Liver (tissue), 9 donors: ENCODE data around the gene UNC5B. TPM values are rescaled to one million over a fixed set of nuclear protein-coding genes. Genes with fewer than 3 reads are reported as not detected.

Source experiments
- DNase-seq: peaks from one replicate; pipeline ENCODE4 v3.0.0-alpha.2; 2017; ENCODE audit warnings: low spot score
- H3K27ac ChIP-seq, 2 donors: one replicate each; pipeline ENCODE4 v1.7.0; 2013; ENCODE audit warnings: inconsistent platforms in 2 of 2, low read length in 2 of 2, control low read depth in 1 of 2, low read depth in 1 of 2, mild to moderate bottlenecking in 1 of 2
- H3K27me3 ChIP-seq, 4 donors: one replicate each; pipeline versions ENCODE4 v1.6.1 to v1.7.0; 2013; ENCODE audit warnings: low read length in 3 of 4, inconsistent platforms in 1 of 4, mild to moderate bottlenecking in 1 of 4, moderate library complexity in 1 of 4; ENCODE audit not compliant: control insufficient read depth in 4 of 4, insufficient read depth in 4 of 4
- H3K36me3 ChIP-seq, 4 donors: one replicate each; pipeline versions ENCODE4 v1.6.1 to v1.7.0; 2013; ENCODE audit warnings: low read length in 3 of 4, mild to moderate bottlenecking in 3 of 4, low read depth in 1 of 4, moderate library complexity in 1 of 4; ENCODE audit not compliant: control insufficient read depth in 4 of 4, insufficient read depth in 3 of 4
- H3K4me1 ChIP-seq, 4 donors: one replicate each; pipeline versions ENCODE4 v1.6.1 to v1.7.0; 2013; ENCODE audit warnings: low read length in 3 of 4, mild to moderate bottlenecking in 3 of 4, moderate library complexity in 1 of 4; ENCODE audit not compliant: control insufficient read depth in 4 of 4, insufficient read depth in 4 of 4
- H3K4me3 ChIP-seq, 3 donors: one replicate each; pipeline versions ENCODE4 v1.6.1 to v1.7.0; 2013; ENCODE audit warnings: low read length in 3 of 3, control low read depth in 1 of 3, low read depth in 1 of 3, mild to moderate bottlenecking in 1 of 3
- H3K9ac ChIP-seq, 2 donors: one replicate each; pipeline ENCODE4 v1.7.0; 2013; ENCODE audit warnings: low read length in 2 of 2, mild to moderate bottlenecking in 2 of 2, moderate library complexity in 2 of 2, control low read depth in 1 of 2, low read depth in 1 of 2
- H3K9me3 ChIP-seq, 4 donors: one replicate each; pipeline versions ENCODE4 v1.6.1 to v1.7.0; 2013; ENCODE audit warnings: low read length in 3 of 4; ENCODE audit not compliant: control insufficient read depth in 4 of 4
- EGR1 ChIP-seq, 2 donors: IDR thresholded peaks; 2 replicates each; pipeline ENCODE4 v1.6.1; 2016 to 2018; ENCODE audit warnings: antibody characterized with exemption in 2 of 2, low read depth in 2 of 2
- FOXA1 ChIP-seq: IDR thresholded peaks from 2 replicates; pipeline ENCODE4 v1.6.1; 2016; ENCODE audit warnings: antibody characterized with exemption
- FOXA2 ChIP-seq: IDR thresholded peaks from 2 replicates; pipeline ENCODE4 v1.6.1; 2016; ENCODE audit warnings: antibody characterized with exemption
- GABPA ChIP-seq, 2 donors: IDR thresholded peaks in 1 of 2; conservative IDR thresholded peaks in 1 of 2; 2 replicates each; pipeline ENCODE4 v1.6.1; 2016; ENCODE audit warnings: antibody characterized with exemption in 2 of 2, mild to moderate bottlenecking in 1 of 2, moderate library complexity in 1 of 2
- HNF4A ChIP-seq, 2 donors: conservative IDR thresholded peaks; 2 replicates each; pipeline ENCODE4 v1.6.1; 2016; ENCODE audit warnings: antibody characterized with exemption in 2 of 2, mild to moderate bottlenecking in 2 of 2
- HNF4G ChIP-seq: IDR thresholded peaks from 2 replicates; pipeline ENCODE4 v1.6.1; 2016; ENCODE audit warnings: antibody characterized with exemption
- JUND ChIP-seq, 2 donors: IDR thresholded peaks; 2 replicates each; pipeline ENCODE4 v1.6.1; 2016; ENCODE audit warnings: antibody characterized with exemption in 2 of 2
- NR2F2 ChIP-seq: IDR thresholded peaks from 2 replicates; pipeline ENCODE4 v1.6.1; 2016; ENCODE audit warnings: antibody characterized with exemption
- RAD21 ChIP-seq, 2 donors: IDR thresholded peaks; 2 replicates each; pipeline ENCODE4 v1.6.1; 2016; ENCODE audit warnings: antibody characterized with exemption in 2 of 2, mild to moderate bottlenecking in 2 of 2
- RXRA ChIP-seq, 2 donors: IDR thresholded peaks; 2 replicates each; pipeline ENCODE4 v1.6.1; 2017 to 2018; ENCODE audit warnings: antibody characterized with exemption in 2 of 2, mild to moderate bottlenecking in 1 of 2
- TAF1 ChIP-seq: conservative IDR thresholded peaks from 2 replicates; pipeline ENCODE4 v1.6.1; 2016; ENCODE audit warnings: antibody characterized with exemption, mild to moderate bottlenecking
- YY1 ChIP-seq: IDR thresholded peaks from 2 replicates; pipeline ENCODE4 v1.6.1; 2016; ENCODE audit warnings: antibody characterized with exemption, mild to moderate bottlenecking
- WGBS: extraction: QIAGEN DNeasy Blood & Tissue Kit; methylation state at CpG from one replicate; pipeline ENCODE4 v1.1.7; 2013; 5-methylcytosine and 5-hydroxymethylcytosine counted together
- polyA plus RNA-seq, 2 donors: library from polyadenylated mRNA; stranded (reverse) in 1 of 2; unstranded in 1 of 2; fragments of 200-250 nt in 1 of 2; fragments of >200 nt in 1 of 2; fragmentation: Nextera tagmentation in 1 of 2; extraction: Ambion mirVana in 1 of 2; gene quantifications; one replicate each; pipeline versions ENCODE4 v1.2.1 to v1.2.3, GENCODE V29; 2013 to 2015
- total RNA-seq, 2 donors: library from RNA; depleted of rRNA; stranded (reverse); fragments of >200 nt; gene quantifications; one replicate each; pipeline ENCODE4 v1.2.3, GENCODE V29; 2014
- TF ChIP-seq, protein P1 (sequence below): IDR thresholded peaks from 2 replicates; pipeline ENCODE4 v1.6.1; 2016; ENCODE audit warnings: antibody characterized with exemption
- TF ChIP-seq, protein P2 (sequence below): IDR thresholded peaks from 2 replicates; pipeline ENCODE4 v1.6.1; 2016; ENCODE audit warnings: antibody characterized with exemption
- TF ChIP-seq, protein P3 (sequence below): IDR thresholded peaks from 2 replicates; pipeline ENCODE4 v1.6.1; 2016; ENCODE audit warnings: antibody characterized with exemption
- TF ChIP-seq, protein P4 (sequence below): IDR thresholded peaks from 2 replicates; pipeline ENCODE4 v1.6.1; 2016; ENCODE audit warnings: antibody characterized with exemption, mild to moderate bottlenecking
- donor health status: healthy.
- donor health status: healthy.
- donor health status: healthy.
- donor health status: healthy.
- donor health status: healthy.

Gene UNC5B
- total and polyA plus RNA-seq, 4 donors, result 0.56 to 1.8 (median 1.3) TPM

DNA sequence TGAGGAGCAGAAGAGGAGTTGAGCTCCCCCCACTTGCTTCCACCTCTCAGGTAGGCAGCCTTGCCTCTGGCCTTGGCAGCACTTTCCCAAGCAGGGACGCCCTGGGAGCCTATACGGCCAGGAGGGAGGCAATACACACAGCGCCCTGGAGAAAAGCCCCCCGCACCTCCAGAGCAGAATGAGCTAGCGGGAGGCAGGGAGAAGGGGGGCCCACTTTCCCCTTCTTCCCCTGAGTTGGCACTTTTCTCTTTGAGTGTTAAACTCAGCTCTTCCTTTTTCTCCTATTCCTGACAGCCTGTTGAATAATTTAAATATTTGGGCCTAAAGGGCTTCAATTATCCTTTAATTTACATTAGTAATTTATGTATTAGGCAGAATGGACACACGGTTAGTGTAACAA, 35.8 kb downstream of the UNC5B start:
- Histone ChIP-seq H3K27me3 (no peaks in the 10 kb centered on the region), H3K4me3 (no peak overlapping the region), H3K4me1 (peaks cover 0 to 13% (median 7%) of the 10 kb centered on the region in 4 donors), H3K27ac (no peak overlapping the region), H3K9me3 (no peaks in the 10 kb centered on the region), H3K9ac (no peak overlapping the region), H3K36me3 (no peaks in the 10 kb centered on the region)
- TF ChIP-seq EGR1 (IDR thresholded peaks at IDR 0.05; ENCODE audit: low read depth in 2 of 2) (no peak), RXRA (IDR thresholded peaks at IDR 0.05) (no peak), HNF4G (no peak), FOXA1 (no peak), HNF4A (conservative IDR thresholded peaks at IDR 0.05) (no peak), NR2F2 (no peak), YY1 (no peak), TAF1 (no peak), GABPA (IDR thresholded peaks at IDR 0.05 in 1 of 2, conservative IDR thresholded peaks at IDR 0.05 in 1 of 2) (no peak), FOXA2 (no peak)
- TF ChIP-seq, protein P1, sequence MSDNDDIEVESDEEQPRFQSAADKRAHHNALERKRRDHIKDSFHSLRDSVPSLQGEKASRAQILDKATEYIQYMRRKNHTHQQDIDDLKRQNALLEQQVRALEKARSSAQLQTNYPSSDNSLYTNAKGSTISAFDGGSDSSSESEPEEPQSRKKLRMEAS, result no peak
- TF ChIP-seq, protein P2, sequence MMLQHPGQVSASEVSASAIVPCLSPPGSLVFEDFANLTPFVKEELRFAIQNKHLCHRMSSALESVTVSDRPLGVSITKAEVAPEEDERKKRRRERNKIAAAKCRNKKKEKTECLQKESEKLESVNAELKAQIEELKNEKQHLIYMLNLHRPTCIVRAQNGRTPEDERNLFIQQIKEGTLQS, result no peak
- DNase-seq, result no peak
- 91% methylated on average over 6 of the region's 6 CpGs for WGBS

DNA sequence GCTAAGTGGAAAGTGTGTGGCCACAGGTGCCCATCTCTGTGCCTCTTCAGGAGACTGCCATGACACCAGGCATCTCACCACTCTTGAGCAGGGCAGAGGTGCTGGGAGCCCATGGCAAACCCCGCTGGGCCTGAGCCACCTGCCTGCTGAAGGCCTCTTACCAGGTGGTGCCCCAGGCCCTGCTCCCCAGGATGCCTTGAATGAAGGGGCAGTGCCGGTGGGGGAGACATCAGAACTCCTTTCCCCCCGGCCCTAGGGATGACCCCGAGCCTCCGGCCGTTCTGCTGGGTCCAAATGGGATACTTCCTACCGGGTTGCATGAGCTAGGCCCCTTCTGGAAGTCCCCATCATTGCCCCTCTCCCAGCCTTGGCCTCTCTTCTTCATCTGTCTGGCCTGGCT, 37.6 kb downstream of the UNC5B start:
- H3K9me3 ChIP-seq, result no peaks in the 10 kb centered on the region
- H3K27ac ChIP-seq, result no peak overlapping the region
- peaks cover 0 to 10% (median 7%) of the 10 kb centered on the region in 4 donors for H3K4me1 ChIP-seq
- TF ChIP-seq RAD21 (IDR thresholded peaks at IDR 0.05) (no peak), YY1 (no peak), EGR1 (IDR thresholded peaks at IDR 0.05; ENCODE audit: low read depth in 2 of 2) (no peak), FOXA2 (no peak), TAF1 (no peak), JUND (IDR thresholded peaks at IDR 0.05) (no peak)
- TF ChIP-seq, protein P3, sequence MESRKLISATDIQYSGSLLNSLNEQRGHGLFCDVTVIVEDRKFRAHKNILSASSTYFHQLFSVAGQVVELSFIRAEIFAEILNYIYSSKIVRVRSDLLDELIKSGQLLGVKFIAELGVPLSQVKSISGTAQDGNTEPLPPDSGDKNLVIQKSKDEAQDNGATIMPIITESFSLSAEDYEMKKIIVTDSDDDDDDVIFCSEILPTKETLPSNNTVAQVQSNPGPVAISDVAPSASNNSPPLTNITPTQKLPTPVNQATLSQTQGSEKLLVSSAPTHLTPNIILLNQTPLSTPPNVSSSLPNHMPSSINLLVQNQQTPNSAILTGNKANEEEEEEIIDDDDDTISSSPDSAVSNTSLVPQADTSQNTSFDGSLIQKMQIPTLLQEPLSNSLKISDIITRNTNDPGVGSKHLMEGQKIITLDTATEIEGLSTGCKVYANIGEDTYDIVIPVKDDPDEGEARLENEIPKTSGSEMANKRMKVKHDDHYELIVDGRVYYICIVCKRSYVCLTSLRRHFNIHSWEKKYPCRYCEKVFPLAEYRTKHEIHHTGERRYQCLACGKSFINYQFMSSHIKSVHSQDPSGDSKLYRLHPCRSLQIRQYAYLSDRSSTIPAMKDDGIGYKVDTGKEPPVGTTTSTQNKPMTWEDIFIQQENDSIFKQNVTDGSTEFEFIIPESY, result no peak
- TF ChIP-seq, protein P2, result no peak
- TF ChIP-seq, protein P1, result no peak
- no peaks in the 10 kb centered on the region for H3K27me3 ChIP-seq
- DNase-seq, result no peak
- no peak overlapping the region for H3K9ac ChIP-seq
- 82% methylated on average over 7 of the region's 7 CpGs for WGBS
- H3K4me3 ChIP-seq, result no peak overlapping the region
- H3K36me3 ChIP-seq, result no peaks in the 10 kb centered on the region

DNA sequence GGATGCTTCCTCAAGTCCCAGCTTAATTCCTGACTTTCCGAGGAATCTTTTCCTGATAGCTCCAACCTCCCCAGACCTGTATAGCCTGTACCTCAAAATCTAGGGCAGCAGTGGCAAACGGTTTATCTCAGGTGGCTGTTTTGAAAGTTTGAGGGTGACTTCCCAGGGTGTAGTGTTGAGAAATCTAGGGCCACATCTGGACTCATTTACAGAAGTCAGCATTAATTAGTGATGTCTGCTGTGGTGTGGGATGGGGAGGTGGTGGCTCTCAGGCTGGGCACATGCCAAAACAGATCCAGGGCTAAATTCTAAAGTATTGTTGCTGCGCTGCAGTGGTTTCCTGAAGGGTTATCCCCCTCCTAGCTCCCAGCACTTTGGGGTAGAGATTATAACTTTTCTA, 38.0 kb downstream of the UNC5B start:
- Histone ChIP-seq H3K9ac (no peak overlapping the region), H3K4me1 (peaks cover 0 to 10% (median 7%) of the 10 kb centered on the region in 4 donors), H3K36me3 (no peaks in the 10 kb centered on the region), H3K4me3 (no peak overlapping the region), H3K27me3 (no peaks in the 10 kb centered on the region), H3K27ac (no peak overlapping the region), H3K9me3 (no peaks in the 10 kb centered on the region)
- TF ChIP-seq, protein P1, result no peak
- TF ChIP-seq RAD21 (IDR thresholded peaks at IDR 0.05), result no peak
- TF ChIP-seq, protein P4, sequence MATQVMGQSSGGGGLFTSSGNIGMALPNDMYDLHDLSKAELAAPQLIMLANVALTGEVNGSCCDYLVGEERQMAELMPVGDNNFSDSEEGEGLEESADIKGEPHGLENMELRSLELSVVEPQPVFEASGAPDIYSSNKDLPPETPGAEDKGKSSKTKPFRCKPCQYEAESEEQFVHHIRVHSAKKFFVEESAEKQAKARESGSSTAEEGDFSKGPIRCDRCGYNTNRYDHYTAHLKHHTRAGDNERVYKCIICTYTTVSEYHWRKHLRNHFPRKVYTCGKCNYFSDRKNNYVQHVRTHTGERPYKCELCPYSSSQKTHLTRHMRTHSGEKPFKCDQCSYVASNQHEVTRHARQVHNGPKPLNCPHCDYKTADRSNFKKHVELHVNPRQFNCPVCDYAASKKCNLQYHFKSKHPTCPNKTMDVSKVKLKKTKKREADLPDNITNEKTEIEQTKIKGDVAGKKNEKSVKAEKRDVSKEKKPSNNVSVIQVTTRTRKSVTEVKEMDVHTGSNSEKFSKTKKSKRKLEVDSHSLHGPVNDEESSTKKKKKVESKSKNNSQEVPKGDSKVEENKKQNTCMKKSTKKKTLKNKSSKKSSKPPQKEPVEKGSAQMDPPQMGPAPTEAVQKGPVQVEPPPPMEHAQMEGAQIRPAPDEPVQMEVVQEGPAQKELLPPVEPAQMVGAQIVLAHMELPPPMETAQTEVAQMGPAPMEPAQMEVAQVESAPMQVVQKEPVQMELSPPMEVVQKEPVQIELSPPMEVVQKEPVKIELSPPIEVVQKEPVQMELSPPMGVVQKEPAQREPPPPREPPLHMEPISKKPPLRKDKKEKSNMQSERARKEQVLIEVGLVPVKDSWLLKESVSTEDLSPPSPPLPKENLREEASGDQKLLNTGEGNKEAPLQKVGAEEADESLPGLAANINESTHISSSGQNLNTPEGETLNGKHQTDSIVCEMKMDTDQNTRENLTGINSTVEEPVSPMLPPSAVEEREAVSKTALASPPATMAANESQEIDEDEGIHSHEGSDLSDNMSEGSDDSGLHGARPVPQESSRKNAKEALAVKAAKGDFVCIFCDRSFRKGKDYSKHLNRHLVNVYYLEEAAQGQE, result no peak
- 79% methylated on average over 3 of the region's 3 CpGs for WGBS
- DNase-seq, result no peak
